Spleen (tissue), 11 donors: ENCODE results near the gene ZNF277. TPM values are rescaled to one million over a fixed set of nuclear protein-coding genes. Genes with fewer than 3 reads are reported as not detected.

Experiments
- DNase-seq: peaks from one replicate; pipeline ENCODE4 v3.0.0-alpha.2; 2020
- H3K27ac ChIP-seq, 8 donors: fragments of 200-600 bp; sonication (generic) in 7 of 8; 1 replicate in 4 of 8; 2 replicates in 4 of 8; pipeline versions ENCODE4 v1.5.0 to v1.8.0; 2016 to 2021; ENCODE audit warnings: inconsistent platforms in 4 of 8, mild to moderate bottlenecking in 4 of 8, moderate library complexity in 1 of 8
- H3K27me3 ChIP-seq, 7 donors: fragments of 200-600 bp; sonication (generic) in 6 of 7; replicated peaks in 1 of 7; 1 replicate in 4 of 7; 2 replicates in 3 of 7; pipeline versions ENCODE4 v1.5.0 to v1.8.0; 2016 to 2021; ENCODE audit warnings: inconsistent platforms in 3 of 7, mild to moderate bottlenecking in 1 of 7
- H3K36me3 ChIP-seq, 6 donors: fragments of 200-600 bp; sonication (generic) in 5 of 6; 1 replicate in 4 of 6; 2 replicates in 2 of 6; pipeline versions ENCODE4 v1.5.0 to v1.8.0; 2016 to 2021; ENCODE audit warnings: inconsistent platforms in 2 of 6
- H3K4me1 ChIP-seq, 6 donors: fragments of 200-600 bp; sonication (generic) in 5 of 6; 1 replicate in 3 of 6; 2 replicates in 3 of 6; pipeline versions ENCODE4 v1.5.0 to v1.8.0; 2016 to 2021; ENCODE audit warnings: inconsistent platforms in 3 of 6
- H3K4me3 ChIP-seq, 8 donors: fragments of 200-600 bp; sonication (generic) in 7 of 8; 1 replicate in 4 of 8; 2 replicates in 4 of 8; pipeline versions ENCODE4 v1.5.0 to v1.8.0; 2016 to 2021; ENCODE audit warnings: inconsistent platforms in 4 of 8, mild to moderate bottlenecking in 4 of 8, moderate library complexity in 2 of 8
- H3K9me3 ChIP-seq, 8 donors: fragments of 200-600 bp; sonication (generic) in 7 of 8; 1 replicate in 4 of 8; 2 replicates in 4 of 8; pipeline versions ENCODE4 v1.5.0 to v1.8.0; 2016 to 2021; ENCODE audit warnings: inconsistent platforms in 4 of 8
- CTCF ChIP-seq, 11 experiments: fragments of 200-600 bp in 7 of 11; fragments of 450-650 bp in 4 of 11; sonication (generic) in 4 of 11; IDR thresholded peaks in 8 of 11; conservative IDR thresholded peaks in 3 of 11; 1 replicate in 7 of 11; 2 replicates in 4 of 11; pipeline versions ENCODE4 v1.4.0 to v1.8.0; 2016 to 2021; ENCODE audit warnings: antibody characterized with exemption in 11 of 11, inconsistent platforms in 4 of 11, mild to moderate bottlenecking in 1 of 11
- POLR2A ChIP-seq, 3 donors: fragments of 450-650 bp; IDR thresholded peaks; one replicate each; pipeline ENCODE4 v1.5.1; 2017; ENCODE audit warnings: antibody characterized with exemption in 3 of 3, mild to moderate bottlenecking in 1 of 3
- POLR2AphosphoS5 ChIP-seq, 3 donors: sonication (generic); formaldehyde crosslinking; IDR thresholded peaks; one replicate each; pipeline ENCODE4 v1.5.1; 2017; ENCODE audit warnings: antibody characterized with exemption in 3 of 3
- WGBS, 5 donors: extraction: QIAGEN DNeasy Blood & Tissue Kit in 3 of 5; methylation state at CpG; one replicate each; pipeline versions ENCODE4 v1.1.5 to v1.1.7; 2013 to 2018; 5-methylcytosine and 5-hydroxymethylcytosine counted together
- intact Hi-C: fragments of 100-400 bp; cut with DNase I; formaldehyde crosslinking; loops from one replicate; pipeline ENCODE4 v1.15.0; 2023; ENCODE audit warnings: low total_unique reads
- polyA plus RNA-seq, 3 donors: library from polyadenylated mRNA; stranded (reverse); fragments of 200-250 nt; gene quantifications; one replicate each; pipeline ENCODE4 v1.2.1, GENCODE V29; 2013
- total RNA-seq, 7 donors: library from RNA; depleted of rRNA in 3 of 7; stranded (reverse); fragments of >200 nt in 3 of 7; fragmentation: NEBNext Ultra II Directional in 4 of 7; extraction: Animal tissue kit (Norgen Biotek cat#: 25700) in 4 of 7; gene quantifications; one replicate each; pipeline versions ENCODE4 v1.1.0 to v1.2.1, GENCODE V29; 2016 to 2021
- donor health status: healthy with polysubstance abuse.
- donor health status: DM: no; HTN: no; CAD: no; lungs with moderate emphysema.
- donor health status: DM: no; HTN: no; CAD: no.
- donor health status: Bipolar disorder and iron deficiency.
- donor health status: healthy.
- donor health status: DM: no; HTN: no; CAD: no.
- donor health status: DM: yes; HTN: yes; CAD: no.

ZNF277 gene
- total and polyA plus RNA-seq, 10 donors: 14.5 to 36.1 (median 19.6) TPM

- Histone ChIP-seq H3K4me1 (no peaks in the 10 kb centered on the region), H3K9me3 (peaks cover 0 to 5% (median 0%) of the 10 kb centered on the region in 8 donors), H3K27ac (no peak overlapping the region), H3K4me3 (no peak overlapping the region), H3K27me3 (peaks cover 0 to 15% (median 0%) of the 10 kb centered on the region in 7 donors), H3K36me3 (no peaks in the 10 kb centered on the region)
- TF ChIP-seq POLR2AphosphoS5 (IDR thresholded peaks at IDR 0.05): no peak
- TF ChIP-seq CTCF (IDR thresholded peaks at IDR 0.05 in 8 of 11, conservative IDR thresholded peaks at IDR 0.05 in 3 of 11): no peak
- no peak for TF ChIP-seq POLR2A (IDR thresholded peaks at IDR 0.05)
- intact Hi-C loops: no loop called here
- DNase-seq: no peak
These were observed 12.5 kb upstream of the ZNF277 start for GRCh38 chr7:112193915-112194502.

GRCh38 chr7:112195717-112196116, 10.8 kb upstream of the ZNF277 start:
- peaks cover 0 to 5% (median 0%) of the 10 kb centered on the region in 8 donors for H3K9me3 ChIP-seq
- no peak overlapping the region for H3K4me3 ChIP-seq
- TF ChIP-seq CTCF (IDR thresholded peaks at IDR 0.05 in 8 of 11, conservative IDR thresholded peaks at IDR 0.05 in 3 of 11) (no peak), POLR2AphosphoS5 (IDR thresholded peaks at IDR 0.05) (no peak), POLR2A (IDR thresholded peaks at IDR 0.05) (no peak)
- no peaks in the 10 kb centered on the region for H3K4me1 ChIP-seq
- H3K36me3 ChIP-seq: no peaks in the 10 kb centered on the region
- H3K27me3 ChIP-seq: peaks cover 0 to 15% (median 0%) of the 10 kb centered on the region in 7 donors
- no peak overlapping the region for H3K27ac ChIP-seq
- no peak for DNase-seq
- WGBS, 5 donors: 79 to 90% (median 82%) methylated on average over 5 of the region's 5 CpGs
- intact Hi-C loops: no loop called here

GRCh38 chr7:112197322-112197721, 9.2 kb upstream of the ZNF277 start:
- 83 to 95% (median 91%) methylated on average over 6 of the region's 6 CpGs for WGBS, 5 donors
- no peak for DNase-seq
- H3K36me3 ChIP-seq: no peaks in the 10 kb centered on the region
- H3K4me1 ChIP-seq: peaks cover 0 to under 1% (median 0%) of the 10 kb centered on the region in 6 donors
- intact Hi-C loops: no loop called here
- H3K4me3 ChIP-seq: no peak overlapping the region
- no peak for TF ChIP-seq POLR2A (IDR thresholded peaks at IDR 0.05)
- no peak for TF ChIP-seq POLR2AphosphoS5 (IDR thresholded peaks at IDR 0.05)
- TF ChIP-seq CTCF (IDR thresholded peaks at IDR 0.05 in 8 of 11, conservative IDR thresholded peaks at IDR 0.05 in 3 of 11): no peak
- peaks cover 0 to 26% (median 0%) of the 10 kb centered on the region in 7 donors for H3K27me3 ChIP-seq
- H3K27ac ChIP-seq: no peak overlapping the region
- H3K9me3 ChIP-seq: peaks cover 0 to 5% (median 0%) of the 10 kb centered on the region in 8 donors

GRCh38 chr7:112199035-112199655, 7.3 kb upstream of the ZNF277 start:
- no peak for DNase-seq
- no peak overlapping the region for H3K27ac ChIP-seq
- no peaks in the 10 kb centered on the region for H3K36me3 ChIP-seq
- peaks cover 0 to 44% (median 5%) of the 10 kb centered on the region in 7 donors for H3K27me3 ChIP-seq
- H3K4me3 ChIP-seq: no peak overlapping the region
- WGBS, 5 donors: 71 to 88% (median 80%) methylated on average over 2 of the region's 2 CpGs
- intact Hi-C loops: no loop called here
- H3K9me3 ChIP-seq: no peaks in the 10 kb centered on the region
- no peak for TF ChIP-seq POLR2AphosphoS5 (IDR thresholded peaks at IDR 0.05)
- TF ChIP-seq CTCF (IDR thresholded peaks at IDR 0.05 in 8 of 11, conservative IDR thresholded peaks at IDR 0.05 in 3 of 11): no peak
- no peak for TF ChIP-seq POLR2A (IDR thresholded peaks at IDR 0.05)
- H3K4me1 ChIP-seq: peaks cover 0 to 18% (median 10%) of the 10 kb centered on the region in 6 donors
